ENCODE results near the gene GNAI1.

Gene GNAI1

GRCh38 chr7:80134536-80135308 lies at the start of gene GNAI1:
Gene GNAI1 (plus strand): TSS chr7:80134831. CDS start chr7:80135161, 330 bp downstream.
- peak; percentile 41 for DNase-seq

DNA sequence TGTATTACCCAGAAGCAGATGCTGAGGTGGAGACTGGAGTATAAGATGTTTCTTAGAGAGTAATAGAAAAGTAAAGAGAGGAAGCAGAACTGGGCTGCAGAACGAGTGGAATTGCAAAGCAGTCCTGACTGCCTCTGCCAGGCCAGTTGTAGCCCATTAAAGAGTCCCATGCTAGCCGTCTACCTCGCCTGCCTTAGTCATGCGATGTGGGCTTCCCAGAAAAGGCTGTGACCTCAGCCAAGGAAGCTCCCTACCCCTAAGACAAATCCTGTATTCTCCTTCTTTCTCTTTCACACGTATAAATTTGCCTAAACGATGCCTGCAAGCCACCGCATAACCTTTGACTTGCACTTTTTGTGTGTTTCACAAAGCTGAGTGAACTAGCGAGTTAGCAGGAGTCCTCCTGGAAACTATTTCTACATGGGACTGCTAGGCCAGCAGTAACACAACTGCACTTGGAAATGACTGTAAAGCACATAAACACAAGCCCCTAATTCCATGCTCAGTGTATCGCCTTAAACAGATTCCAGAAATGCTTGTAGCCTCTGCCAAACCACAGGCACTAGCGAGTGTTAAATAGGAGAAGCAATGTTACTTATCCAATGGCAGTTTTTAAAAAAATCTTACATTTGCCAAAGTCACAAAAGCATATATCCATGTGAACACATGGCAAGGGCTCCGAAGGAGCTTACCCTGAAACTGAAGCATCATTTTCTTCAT lies 47.4 kb upstream of the GNAI1 start:
- DNase-seq = no peak

DNA sequence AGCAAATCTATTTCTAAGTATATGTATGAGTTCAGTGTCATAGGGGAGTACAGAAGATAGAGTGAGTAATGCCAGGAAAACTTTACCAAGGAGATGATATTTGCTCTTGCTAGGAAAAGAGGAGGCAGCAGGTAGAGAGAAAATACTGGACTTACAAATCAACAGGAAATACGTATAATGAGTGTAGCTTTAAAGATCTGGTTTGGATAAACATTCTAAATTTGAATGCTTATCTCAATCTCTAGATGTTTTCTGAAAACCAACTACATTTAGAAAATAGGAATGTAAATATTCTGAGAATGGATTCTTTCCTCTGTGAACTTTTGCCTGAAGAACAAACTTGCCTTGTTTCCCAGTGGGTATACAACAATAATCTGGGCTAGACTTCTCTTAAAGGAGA lies 46.9 kb upstream of the GNAI1 start:
- no peak for DNase-seq

DNA sequence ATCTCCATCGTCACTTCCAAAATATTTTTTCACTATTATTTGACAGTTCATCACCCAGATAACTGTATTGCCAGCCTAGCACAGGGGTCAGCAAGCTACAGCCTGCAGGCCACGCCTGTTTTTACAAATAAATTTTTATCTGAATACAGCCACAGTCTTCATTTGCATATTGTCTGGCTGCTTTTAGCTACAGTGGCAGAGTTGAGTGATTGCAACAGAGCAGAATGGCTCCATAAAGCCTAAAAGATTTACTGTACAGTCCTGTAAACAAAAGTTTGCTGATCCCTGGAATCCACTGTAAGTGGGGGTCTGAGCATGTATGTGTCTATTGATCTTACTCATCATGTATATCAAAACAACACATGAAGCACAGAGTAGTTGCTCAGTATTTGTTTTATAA lies 45.9 kb upstream of the GNAI1 start:
- DNase-seq = no peak

- no peak for DNase-seq
These were observed 45.3 kb upstream of the GNAI1 start for GRCh38 chr7:80089366-80089765.

- DNase-seq = no peak
These were observed 41.3 kb upstream of the GNAI1 start for GRCh38 chr7:80093349-80093748.

- no peak for DNase-seq
These were observed 39.1 kb upstream of the GNAI1 start for GRCh38 chr7:80095545-80095944.

- no peak for DNase-seq
These were observed 36.9 kb upstream of the GNAI1 start for GRCh38 chr7:80097756-80098155.

- DNase-seq = no peak
These were observed 35.8 kb upstream of the GNAI1 start for GRCh38 chr7:80098795-80099194.

DNA sequence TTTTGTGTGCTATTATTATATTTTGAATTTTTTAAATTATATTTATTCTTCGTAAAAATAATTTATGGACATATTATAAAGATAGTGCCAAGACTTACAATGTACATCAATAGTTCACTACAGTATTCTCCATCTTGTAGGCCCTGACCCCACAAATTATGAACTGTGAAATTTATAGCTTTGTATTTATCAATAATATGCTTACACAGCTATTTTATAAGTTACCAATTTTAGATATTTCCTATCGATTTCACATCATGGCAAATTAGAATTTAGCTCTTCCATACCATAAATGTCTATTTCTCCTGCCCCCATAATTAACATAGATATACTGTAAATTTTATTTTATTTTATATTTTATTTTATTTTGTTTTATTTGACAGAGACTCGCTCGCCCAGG lies 34.4 kb upstream of the GNAI1 start:
- DNase-seq = no peak

DNA sequence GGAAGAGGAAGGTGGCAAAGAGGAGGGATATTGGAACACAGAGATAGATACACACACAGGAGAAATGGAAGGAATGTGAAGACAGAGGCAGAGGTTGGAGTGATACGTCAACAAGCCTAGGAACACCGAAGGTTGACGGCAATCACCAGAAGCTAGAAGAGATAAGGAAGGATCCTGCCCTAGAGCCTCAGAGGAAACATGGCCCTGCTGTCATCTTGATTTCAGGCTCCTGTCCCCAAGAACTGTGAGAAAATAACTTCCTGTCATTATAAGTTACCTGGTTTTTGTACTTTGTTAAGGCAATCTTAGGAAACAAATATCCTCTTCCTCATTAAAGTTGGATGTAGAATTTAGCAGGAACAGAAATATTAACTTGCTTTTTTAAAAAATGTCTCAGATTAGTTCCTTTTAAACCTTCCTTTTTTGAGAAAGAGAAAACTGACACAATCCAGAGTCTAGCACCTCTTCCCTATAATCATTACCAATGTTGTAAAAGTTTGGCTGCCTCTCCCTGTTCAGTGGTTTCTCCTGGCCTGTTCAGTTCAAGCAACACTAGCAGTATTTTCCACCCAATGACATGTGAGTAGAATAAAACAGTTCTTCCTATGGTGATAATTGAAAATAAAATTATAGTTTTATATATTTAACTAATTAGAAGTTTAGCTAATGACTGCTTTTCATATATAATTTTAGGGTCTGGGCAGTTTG lies 28.8 kb upstream of the GNAI1 start:
- no peak for DNase-seq

DNA sequence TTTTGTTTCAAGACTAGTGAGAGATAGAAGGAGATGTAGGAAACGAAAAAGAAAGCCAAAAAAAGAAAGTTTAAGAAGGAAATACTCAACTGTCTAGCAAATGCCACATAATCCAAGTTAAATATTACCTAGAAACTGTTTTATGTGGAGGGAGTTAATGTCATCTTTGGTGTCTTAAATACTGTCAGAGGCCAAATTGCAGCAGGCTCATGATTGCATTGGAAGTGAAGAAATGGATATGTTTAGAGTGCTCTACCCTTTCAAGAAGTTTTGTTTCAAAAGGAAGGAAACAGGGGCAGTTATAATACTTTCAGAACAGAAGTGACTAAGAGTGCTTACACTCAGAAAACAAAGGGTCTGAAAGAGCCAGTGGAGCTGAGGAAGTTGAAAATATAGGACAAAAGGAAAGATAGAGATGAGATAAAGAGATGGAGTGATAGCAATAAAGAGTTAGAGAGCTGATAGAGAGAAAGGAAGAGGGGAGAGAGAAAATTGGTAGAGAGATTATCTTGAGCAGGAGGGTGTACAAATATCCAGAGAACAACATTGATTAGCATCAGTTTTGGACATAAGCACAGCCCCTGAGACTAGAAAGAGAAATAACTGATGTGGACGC lies 28.0 kb upstream of the GNAI1 start:
- no peak for DNase-seq

DNA sequence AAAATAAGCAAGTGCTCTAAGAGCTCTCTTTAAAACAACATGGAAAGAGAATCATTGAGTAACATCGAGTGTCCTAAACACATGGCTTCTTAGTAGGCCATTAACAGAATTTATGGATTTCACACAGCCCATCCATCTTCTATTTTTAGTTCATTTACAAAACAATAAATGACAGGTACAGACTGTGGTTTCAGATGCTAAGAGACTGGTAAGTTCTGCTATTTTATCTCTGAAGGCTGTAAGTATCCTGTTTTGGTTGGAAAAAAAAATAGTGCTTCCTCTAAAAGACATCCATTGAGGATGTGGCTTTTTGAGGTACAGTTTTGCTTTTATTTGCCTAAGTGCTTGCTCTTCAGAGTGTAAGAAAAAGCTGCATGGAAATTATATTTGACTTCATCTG lies 27.4 kb upstream of the GNAI1 start:
- DNase-seq = no peak

DNA sequence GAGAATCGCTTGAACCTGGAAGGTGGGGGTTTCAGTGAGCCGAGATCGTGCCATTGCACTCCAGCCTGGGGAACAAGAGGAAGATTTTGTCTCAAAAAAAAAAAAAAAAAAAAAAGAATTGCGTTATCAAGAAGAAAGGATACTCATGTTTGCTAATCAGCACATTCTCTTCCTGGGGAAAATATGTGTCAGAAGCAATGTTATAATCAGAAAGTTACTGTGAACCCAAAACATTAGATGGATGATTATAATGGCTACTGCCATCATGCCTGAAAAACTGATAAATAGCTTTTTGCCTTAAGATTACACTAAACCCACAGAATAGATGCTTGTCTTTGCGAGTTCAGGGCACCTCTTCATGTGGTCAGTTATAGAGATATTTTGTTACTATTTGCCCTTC lies 24.3 kb upstream of the GNAI1 start:
- no peak for DNase-seq

- no peak for DNase-seq
These were observed 20.5 kb upstream of the GNAI1 start for GRCh38 chr7:80114159-80114558.

DNA sequence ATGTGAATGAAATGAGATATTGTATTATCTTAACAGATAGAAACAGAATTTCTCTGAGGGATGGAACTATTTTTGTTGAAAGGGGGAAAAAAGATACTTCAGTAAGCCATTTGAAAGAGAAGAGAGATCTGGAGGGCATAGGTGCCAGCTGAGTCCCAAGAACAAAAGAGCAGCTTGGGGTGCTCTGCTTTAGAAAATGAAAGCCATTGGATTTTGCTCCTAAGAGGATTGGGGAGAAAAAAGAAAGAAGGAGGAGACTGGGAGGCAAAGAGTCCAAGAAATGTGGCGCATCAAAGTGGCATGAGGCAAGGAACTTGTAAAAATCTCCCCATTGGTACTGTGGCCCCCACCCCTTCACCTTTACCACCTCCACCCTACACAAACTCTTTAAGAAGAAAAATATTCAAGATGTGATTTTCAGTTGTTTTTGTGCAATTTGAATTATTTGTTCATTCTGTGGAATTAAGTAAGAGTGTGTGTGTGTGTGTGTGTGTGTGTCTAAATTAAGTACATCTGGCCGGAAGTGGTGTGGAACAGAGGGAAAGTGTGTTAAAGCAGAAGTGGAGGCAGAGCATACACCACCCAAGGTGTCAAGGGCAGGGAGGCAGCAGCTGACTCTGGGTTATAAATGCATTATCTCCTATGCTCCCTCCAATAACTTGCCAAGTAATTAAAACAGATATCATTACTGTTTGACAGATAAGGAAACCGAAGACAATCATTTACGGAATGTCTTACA lies 9.9 kb upstream of the GNAI1 start:
- no peak for DNase-seq

GRCh38 chr7:80127412-80128160 lies 7.0 kb upstream of the GNAI1 start:
- DNase-seq = no peak

DNA sequence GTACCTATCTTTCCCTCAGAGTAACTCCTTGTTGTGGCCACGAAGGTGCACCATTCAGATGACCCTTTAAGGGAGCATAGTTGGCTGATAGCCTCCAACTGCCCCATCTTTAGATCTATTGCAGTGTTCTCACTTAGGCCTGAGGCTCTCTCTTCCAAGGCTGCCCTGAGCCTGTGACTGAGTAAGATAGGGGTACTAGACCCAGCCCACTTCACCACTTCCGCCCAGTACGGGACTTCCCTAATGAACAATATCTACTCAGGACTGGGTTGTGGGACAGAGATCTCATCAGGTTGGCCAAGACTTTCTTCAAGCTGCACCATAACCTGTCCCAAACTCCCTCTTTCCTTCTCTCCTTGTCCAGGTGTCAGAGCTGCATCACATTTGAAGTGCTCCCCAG lies 5.7 kb upstream of the GNAI1 start:
- DNase-seq = no peak

GRCh38 chr7:80129785-80130184 lies 4.8 kb upstream of the GNAI1 start:
- DNase-seq = no peak

DNA sequence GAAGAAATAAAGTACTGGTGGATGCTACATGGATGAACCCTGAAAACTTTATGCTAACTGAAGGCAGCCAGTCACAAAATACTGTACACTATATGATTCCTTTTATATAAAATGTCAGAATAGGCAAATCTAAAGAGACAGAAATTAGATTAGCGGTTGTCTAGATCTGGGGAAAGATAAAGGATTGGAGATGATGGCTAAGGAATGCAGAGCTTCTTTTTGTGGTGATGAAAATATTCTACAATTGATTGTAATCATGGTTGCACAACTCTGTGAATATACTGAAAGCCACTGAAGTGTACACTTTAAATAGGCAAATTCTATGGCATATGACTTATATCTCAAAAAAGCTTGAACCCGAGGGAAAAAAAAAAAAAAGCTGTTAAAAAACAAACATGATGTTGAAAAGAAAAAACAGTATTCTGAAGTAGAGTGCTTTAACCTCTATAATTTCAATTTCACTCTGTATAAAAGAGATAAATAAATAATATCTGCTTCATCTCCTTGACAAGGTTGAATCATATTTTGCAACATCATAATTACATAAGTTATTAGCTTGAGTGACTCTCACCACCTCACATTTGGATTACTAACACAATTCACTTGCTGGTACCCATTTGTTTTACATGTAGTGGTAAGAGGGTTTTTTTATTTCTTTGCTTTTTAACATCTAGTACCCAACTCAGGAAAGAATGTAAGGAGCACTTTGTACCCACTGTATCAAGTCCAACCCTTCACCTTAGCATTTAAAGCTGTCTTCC lies 2.8 kb upstream of the GNAI1 start:
- DNase-seq = no peak

DNA sequence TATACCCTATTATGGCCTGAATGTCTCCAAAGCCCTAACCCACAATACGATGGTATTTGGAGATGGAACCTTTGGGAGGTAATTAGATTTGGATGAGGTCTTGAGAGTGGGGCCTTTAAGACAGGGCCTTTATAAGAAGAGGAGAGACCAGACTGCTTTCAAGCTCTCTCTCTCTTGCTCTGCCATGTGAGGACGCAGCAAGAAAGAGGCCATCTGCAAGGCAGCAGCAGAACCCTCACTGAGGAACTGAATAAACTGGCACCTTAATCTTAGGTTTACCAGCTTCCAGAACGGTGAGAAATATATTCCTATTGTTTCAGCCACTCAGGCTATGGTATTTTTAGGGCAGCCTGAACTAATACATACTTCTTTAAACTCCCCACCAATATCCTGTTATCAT lies 2.0 kb upstream of the GNAI1 start:
- DNase-seq = no peak

Data from activated T-cell treated with anti-CD3 and anti-CD28 coated beads, Interleukin-2, amount 50 U/mL, for 1 hour (primary cell).